ENCODE measurements around the gene RNASE4. TPM values are rescaled to one million over a fixed set of nuclear protein-coding genes. Genes with fewer than 3 reads are reported as not detected.
A peak's percentile ranks its signal among the peaks of the same experiment; 100 is the strongest.
"Not testable (repeated sequence)": the region's sequence is repeated elsewhere in the genome, so short reads cannot be mapped to it uniquely, and the experiment has no call there.

RNASE4 gene, protein sequence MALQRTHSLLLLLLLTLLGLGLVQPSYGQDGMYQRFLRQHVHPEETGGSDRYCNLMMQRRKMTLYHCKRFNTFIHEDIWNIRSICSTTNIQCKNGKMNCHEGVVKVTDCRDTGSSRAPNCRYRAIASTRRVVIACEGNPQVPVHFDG
- 100 to 1,000 TPM in 1 of 4 donors, 10 to 100 TPM in 3; 61.9 to 107 (median 82.9) TPM for total RNA-seq

DNA sequence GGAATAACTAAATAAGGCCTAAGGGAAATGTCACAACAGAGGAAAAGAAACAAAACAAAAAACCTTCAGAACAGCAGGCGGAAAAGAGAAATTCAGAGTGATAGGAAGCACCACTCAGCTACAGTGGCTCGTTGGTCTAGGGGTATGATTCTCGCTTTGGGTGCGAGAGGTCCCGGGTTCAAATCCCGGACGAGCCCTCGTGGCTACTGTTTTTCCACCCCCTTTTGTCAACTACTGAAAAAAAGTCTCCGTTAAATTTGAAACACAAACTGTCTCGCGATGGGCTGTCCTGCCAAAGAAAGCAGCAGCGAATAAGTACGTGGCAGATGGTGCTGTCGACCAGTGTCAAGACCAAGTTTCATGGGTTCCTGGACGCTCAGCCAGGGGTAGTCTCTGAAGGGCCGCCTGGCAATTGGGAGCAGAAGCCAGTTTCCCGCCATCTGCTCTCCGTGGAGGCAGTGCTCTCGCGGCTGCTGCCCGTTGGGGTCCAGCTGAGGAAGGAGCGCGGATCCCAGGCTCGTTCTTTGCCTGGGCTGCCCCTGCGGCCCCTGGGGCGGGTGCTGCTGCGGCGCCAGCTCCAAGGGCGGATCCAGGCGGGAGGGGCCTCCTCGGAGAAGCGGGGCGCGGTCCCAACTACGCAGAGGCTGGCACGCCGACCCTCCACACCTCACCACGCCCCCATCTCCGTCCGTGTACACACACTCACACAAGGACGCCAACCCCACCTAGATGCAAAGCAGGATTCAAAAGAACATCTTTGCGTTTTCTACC, at the start of gene RNASE4:
Gene RNASE4, plus strand, starts transcription at position 670 of the 771 bp plus-strand sequence. CDS start 14,812 bp downstream, outside the sequence.
- TF ChIP-seq, protein P1, sequence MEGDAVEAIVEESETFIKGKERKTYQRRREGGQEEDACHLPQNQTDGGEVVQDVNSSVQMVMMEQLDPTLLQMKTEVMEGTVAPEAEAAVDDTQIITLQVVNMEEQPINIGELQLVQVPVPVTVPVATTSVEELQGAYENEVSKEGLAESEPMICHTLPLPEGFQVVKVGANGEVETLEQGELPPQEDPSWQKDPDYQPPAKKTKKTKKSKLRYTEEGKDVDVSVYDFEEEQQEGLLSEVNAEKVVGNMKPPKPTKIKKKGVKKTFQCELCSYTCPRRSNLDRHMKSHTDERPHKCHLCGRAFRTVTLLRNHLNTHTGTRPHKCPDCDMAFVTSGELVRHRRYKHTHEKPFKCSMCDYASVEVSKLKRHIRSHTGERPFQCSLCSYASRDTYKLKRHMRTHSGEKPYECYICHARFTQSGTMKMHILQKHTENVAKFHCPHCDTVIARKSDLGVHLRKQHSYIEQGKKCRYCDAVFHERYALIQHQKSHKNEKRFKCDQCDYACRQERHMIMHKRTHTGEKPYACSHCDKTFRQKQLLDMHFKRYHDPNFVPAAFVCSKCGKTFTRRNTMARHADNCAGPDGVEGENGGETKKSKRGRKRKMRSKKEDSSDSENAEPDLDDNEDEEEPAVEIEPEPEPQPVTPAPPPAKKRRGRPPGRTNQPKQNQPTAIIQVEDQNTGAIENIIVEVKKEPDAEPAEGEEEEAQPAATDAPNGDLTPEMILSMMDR (IDR thresholded peaks at IDR 0.05) = no peak
- TF ChIP-seq POLR2AphosphoS5 (IDR thresholded peaks at IDR 0.05) (peak; percentile 52 to 91), EP300 (IDR thresholded peaks at IDR 0.05) (no peak), POLR2A (IDR thresholded peaks at IDR 0.05; ENCODE audit: low read depth) (peak; percentile 42)
- Histone ChIP-seq H3K36me3 (peaks cover 0 to 3% (median 0%) of the 10 kb centered on the region in 4 donors), H3K9me3 (no peaks in the 10 kb centered on the region), H3K4me3 (peak within 1 kb of the TSS; percentile 69 to 94 (median 82)), H3K27me3 (no peaks in the 10 kb centered on the region), H3K27ac (replicated peaks in 1 of 4) (peak within 1 kb of the TSS; percentile 99 to 100 (median 100)), H3K4me1 (peaks cover 15 to 70% (median 57%) of the 10 kb centered on the region in 4 donors)
- 0% methylated on average over 16 of the region's 42 CpGs for WGBS
- DNase-seq (ENCODE audit: extremely low spot score) = peak; percentile 96
- intact Hi-C loops (cut with DNase I) = loop anchor here (2.0 to 10.0 kb wide), 5 partner anchors 71 to 701 kb away; partner anchors contain the start of genes CCNB1IP1, PIP4P1, SUPT16H and TEP1

DNA sequence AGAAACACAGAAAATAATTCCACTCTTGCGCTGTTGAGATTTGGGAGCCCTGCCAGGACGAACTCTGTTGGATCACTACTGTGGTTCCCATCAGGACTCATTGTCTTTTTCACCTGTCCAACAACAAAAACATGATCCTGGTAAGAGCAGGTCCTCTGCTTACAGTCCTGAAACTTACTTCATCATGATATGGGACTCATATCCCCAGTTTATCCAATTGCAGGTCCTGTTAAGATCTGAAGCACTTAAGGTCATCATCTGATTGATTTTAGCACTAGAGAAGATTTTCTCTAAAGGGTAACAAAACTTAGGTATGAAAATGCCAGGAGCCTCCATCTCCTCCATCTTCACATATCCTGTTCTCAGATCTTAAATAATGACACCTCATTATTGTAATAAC, 42.8 kb upstream of the RNASE4 start, which contains the start of gene OR6S1:
Gene OR6S1, minus strand, starts transcription at position 101 of the 400 bp plus-strand sequence. Its CDS starts 0 bp downstream, at position 101.
- WGBS = 89% methylated on average over 2 of the region's 2 CpGs
- Histone ChIP-seq H3K36me3 (no peaks in the 10 kb centered on the region), H3K27me3 (peaks cover 0 to 70% (median 0%) of the 10 kb centered on the region in 4 donors), H3K4me3 (no peak within 1 kb of the TSS), H3K9me3 (no peaks in the 10 kb centered on the region), H3K4me1 (no peaks in the 10 kb centered on the region), H3K27ac (replicated peaks in 1 of 4) (no peak within 1 kb of the TSS)
- TF ChIP-seq, protein P1 (IDR thresholded peaks at IDR 0.05) = no peak
- no peak for DNase-seq (ENCODE audit: extremely low spot score)
- intact Hi-C loops (cut with DNase I) = no loop called here

DNA sequence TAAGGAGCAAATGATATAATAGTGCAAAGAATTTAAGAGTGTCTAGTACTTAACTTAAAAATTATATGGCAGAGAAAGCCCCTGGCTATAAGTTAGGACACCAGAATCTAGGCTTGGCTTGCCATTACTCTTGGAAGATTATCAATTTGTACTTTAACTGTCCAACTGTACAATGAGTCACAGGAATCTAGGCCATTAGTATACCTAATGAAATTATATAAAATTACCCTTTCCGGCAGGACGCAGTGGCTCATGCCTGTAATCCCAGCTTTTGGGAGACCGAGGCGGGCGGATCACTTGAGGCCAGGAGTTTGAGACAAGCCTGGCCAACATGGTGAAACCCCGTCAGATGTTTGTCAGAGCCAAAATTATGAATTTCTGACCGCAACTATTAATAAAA, 42.2 kb upstream of the RNASE4 start:
- WGBS = 89% methylated on average over 7 of the region's 7 CpGs
- Histone ChIP-seq H3K27me3 (peaks cover 0 to 72% (median 0%) of the 10 kb centered on the region in 4 donors), H3K27ac (replicated peaks in 1 of 4) (no peak overlapping the region), H3K4me3 (no peak overlapping the region), H3K4me1 (no peaks in the 10 kb centered on the region), H3K36me3 (no peaks in the 10 kb centered on the region), H3K9me3 (no peaks in the 10 kb centered on the region)
- intact Hi-C loops (cut with DNase I) = no loop called here
- DNase-seq (ENCODE audit: extremely low spot score) = no peak
- no peak for TF ChIP-seq POLR2AphosphoS5 (IDR thresholded peaks at IDR 0.05)
- TF ChIP-seq, protein P1 (IDR thresholded peaks at IDR 0.05) = no peak
- TF ChIP-seq POLR2A (IDR thresholded peaks at IDR 0.05; ENCODE audit: low read depth) = no peak
- no peak for TF ChIP-seq EP300 (IDR thresholded peaks at IDR 0.05)

DNA sequence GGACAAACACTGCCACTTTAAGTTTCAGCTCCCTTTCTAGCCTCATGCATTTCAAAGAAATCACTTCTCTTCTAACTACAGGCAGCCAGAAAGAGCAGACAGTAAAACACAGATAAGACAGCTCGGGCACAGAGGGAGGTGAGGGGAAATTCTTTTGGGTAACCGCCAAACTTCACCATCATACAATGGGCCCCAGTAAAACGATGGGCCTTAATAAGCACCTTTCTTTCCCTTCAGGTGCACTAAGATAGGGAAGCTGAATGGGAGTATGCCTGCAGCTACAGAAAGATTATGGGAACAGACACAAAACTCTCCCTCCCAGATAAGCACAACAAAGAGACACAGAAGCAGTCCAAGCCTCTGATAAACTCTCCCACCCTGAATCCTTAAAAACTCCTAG, 41.6 kb upstream of the RNASE4 start:
- WGBS = 27% methylated on average over 3 of the region's 3 CpGs
- H3K4me1 ChIP-seq; intact Hi-C loops (cut with DNase I); H3K36me3 ChIP-seq; DNase-seq (ENCODE audit: extremely low spot score); H3K9me3 ChIP-seq; H3K27ac ChIP-seq (replicated peaks in 1 of 4); H3K4me3 ChIP-seq: not testable (repeated sequence)
- peaks cover 0 to 67% (median 0%) of the 10 kb centered on the region in 4 donors for H3K27me3 ChIP-seq

DNA sequence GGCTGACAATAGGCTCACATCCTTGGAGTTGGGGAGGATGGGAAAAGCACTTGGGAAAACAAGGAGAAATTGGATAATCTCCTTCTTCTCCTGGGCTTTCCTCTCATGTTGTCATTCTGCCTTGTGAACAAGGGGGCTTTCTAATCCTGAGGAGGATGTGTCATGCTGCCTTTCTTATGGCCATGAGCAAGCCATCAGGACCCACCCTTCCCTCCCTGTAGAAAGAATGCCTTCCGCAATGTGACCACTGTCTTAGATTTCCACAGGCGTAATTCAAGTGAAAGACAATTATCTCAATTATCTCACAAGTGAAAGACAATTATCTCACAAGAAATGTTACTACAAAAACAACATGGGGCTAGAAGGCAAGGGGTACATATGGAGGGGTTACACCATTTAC, 39.8 kb upstream of the RNASE4 start:
- 86% methylated on average over 2 of the region's 2 CpGs for WGBS
- H3K4me3 ChIP-seq = no peak overlapping the region
- H3K27me3 ChIP-seq = peaks cover 0 to 64% (median 0%) of the 10 kb centered on the region in 4 donors
- TF ChIP-seq POLR2A (IDR thresholded peaks at IDR 0.05; ENCODE audit: low read depth) = no peak
- TF ChIP-seq, protein P1 (IDR thresholded peaks at IDR 0.05) = no peak
- TF ChIP-seq POLR2AphosphoS5 (IDR thresholded peaks at IDR 0.05) = no peak
- TF ChIP-seq EP300 (IDR thresholded peaks at IDR 0.05) = no peak
- H3K9me3 ChIP-seq = no peaks in the 10 kb centered on the region
- no peaks in the 10 kb centered on the region for H3K4me1 ChIP-seq
- no peaks in the 10 kb centered on the region for H3K36me3 ChIP-seq
- no peak overlapping the region for H3K27ac ChIP-seq (replicated peaks in 1 of 4)
- intact Hi-C loops (cut with DNase I) = no loop called here
- DNase-seq (ENCODE audit: extremely low spot score) = no peak

All from esophagus muscularis mucosa (tissue), 4 donors.